HG03039 (cell line): ENCODE results near the gene SQSTM1.
A peak's percentile ranks its signal among the peaks of the same experiment; 100 is the strongest.

Experiments
- ATAC-seq: cut with Tn5 transposase; IDR thresholded peaks from one replicate; pipeline ENCODE4 v1.9.1; 2021; ENCODE audit warnings: mild to moderate bottlenecking, moderate library complexity; ENCODE audit not compliant: unreplicated experiment

The SQSTM1 gene

GRCh38 chr5:179794575-179794974, 26.1 kb upstream of the SQSTM1 start:
- ATAC-seq = no peak

- peak; percentile 6 for ATAC-seq
Measured at GRCh38 chr5:179795049-179795862, 25.4 kb upstream of the SQSTM1 start.

GRCh38 chr5:179795863-179796833, 24.6 kb upstream of the SQSTM1 start:
- ATAC-seq = peak; percentile 64

GRCh38 chr5:179796877-179797608, 23.7 kb upstream of the SQSTM1 start:
- ATAC-seq = no peak

GRCh38 chr5:179797741-179798140, 23.0 kb upstream of the SQSTM1 start:
- ATAC-seq = no peak

GRCh38 chr5:179798144-179798770, 22.4 kb upstream of the SQSTM1 start:
- ATAC-seq = no peak

- ATAC-seq = no peak
Measured at GRCh38 chr5:179798771-179799643, 21.7 kb upstream of the SQSTM1 start.

GRCh38 chr5:179799644-179799973, 21.1 kb upstream of the SQSTM1 start:
- no peak for ATAC-seq

GRCh38 chr5:179800071-179800695, 20.5 kb upstream of the SQSTM1 start:
- ATAC-seq = no peak

GRCh38 chr5:179800696-179801201, 20.0 kb upstream of the SQSTM1 start:
- no peak for ATAC-seq

GRCh38 chr5:179801304-179802206, 19.1 kb upstream of the SQSTM1 start:
- no peak for ATAC-seq

- no peak for ATAC-seq
Measured at GRCh38 chr5:179802207-179802883, 18.4 kb upstream of the SQSTM1 start.

GRCh38 chr5:179802950-179803562, 17.6 kb upstream of the SQSTM1 start:
- ATAC-seq = no peak

GRCh38 chr5:179803651-179804554, 16.8 kb upstream of the SQSTM1 start:
- no peak for ATAC-seq

- ATAC-seq = no peak
Measured at GRCh38 chr5:179804555-179804947, 16.2 kb upstream of the SQSTM1 start.

GRCh38 chr5:179805070-179805528, 15.6 kb upstream of the SQSTM1 start:
- ATAC-seq = no peak
